Measurements from ENCODE around the gene SMIM24. TPM values are rescaled to one million over a fixed set of nuclear protein-coding genes. Genes with fewer than 3 reads are reported as not detected.
"Not testable (repeated sequence)": the region's sequence is repeated elsewhere in the genome, so short reads cannot be mapped to it uniquely, and the experiment has no call there.

The SMIM24 gene
- not detected for total RNA-seq
- long read RNA-seq, result 0 reads

- intact Hi-C loops (cut with DNase I), result no loop called here
- no peak for DNase-seq (ENCODE audit: missing footprints)
- no peak for ATAC-seq
Observed at GRCh38 chr19:3480383-3481091, at the start of gene SMIM24. Gene SMIM24, minus strand, starts transcription at chr19:3480525. Its CDS starts 62 bp downstream, at chr19:3480463.

GRCh38 chr19:3529299-3529698 is 49.0 kb upstream of the SMIM24 start:
- DNase-seq (ENCODE audit: missing footprints); intact Hi-C loops (cut with DNase I); ATAC-seq: not testable (repeated sequence)

- no peak for DNase-seq (ENCODE audit: missing footprints)
- no peak for ATAC-seq
- intact Hi-C loops (cut with DNase I), result no loop called here
Observed at GRCh38 chr19:3528539-3529211, 48.4 kb upstream of the SMIM24 start.

- ATAC-seq (no peak), DNase-seq (ENCODE audit: missing footprints) (no peak)
- intact Hi-C loops (cut with DNase I), result no loop called here
Observed at GRCh38 chr19:3528080-3528479, 47.8 kb upstream of the SMIM24 start.

- ATAC-seq (no peak), DNase-seq (ENCODE audit: missing footprints) (no peak)
Observed at GRCh38 chr19:3527238-3527910, 47.0 kb upstream of the SMIM24 start.

GRCh38 chr19:3526507-3527237 is 46.3 kb upstream of the SMIM24 start:
- intact Hi-C loops (cut with DNase I), result no loop called here
- DNase-seq (ENCODE audit: missing footprints) (no peak), ATAC-seq (no peak)

More at GRCh38 chr19:3527238-3527910, 47.0 kb upstream of the SMIM24 start:
- intact Hi-C loops (cut with DNase I), result no loop called here

- intact Hi-C loops (cut with DNase I), result no loop called here
- no peak for DNase-seq (ENCODE audit: missing footprints)
- no peak for ATAC-seq
Observed at GRCh38 chr19:3524904-3525451, 44.7 kb upstream of the SMIM24 start.

- ATAC-seq, result no peak
- intact Hi-C loops (cut with DNase I), result no loop called here
- DNase-seq (ENCODE audit: missing footprints), result no peak
Observed at GRCh38 chr19:3524078-3524842, 43.9 kb upstream of the SMIM24 start.

GRCh38 chr19:3523361-3524077 is 43.2 kb upstream of the SMIM24 start:
- intact Hi-C loops (cut with DNase I), result no loop called here
- ATAC-seq, result no peak

GRCh38 chr19:3522421-3523360 is 42.4 kb upstream of the SMIM24 start:
- intact Hi-C loops (cut with DNase I), result no loop called here
- ATAC-seq, result no peak
- no peak for DNase-seq (ENCODE audit: missing footprints)

More at GRCh38 chr19:3523361-3524077, 43.2 kb upstream of the SMIM24 start:
- no peak for DNase-seq (ENCODE audit: missing footprints)

GRCh38 chr19:3521104-3521445 is 40.8 kb upstream of the SMIM24 start:
- intact Hi-C loops (cut with DNase I), result no loop called here
- no peak for ATAC-seq
- no peak for DNase-seq (ENCODE audit: missing footprints)

- intact Hi-C loops (cut with DNase I), result no loop called here
- DNase-seq (ENCODE audit: missing footprints) (no peak), ATAC-seq (no peak)
Observed at GRCh38 chr19:3520166-3521103, 40.1 kb upstream of the SMIM24 start.

GRCh38 chr19:3519126-3519525 is 38.8 kb upstream of the SMIM24 start:
- ATAC-seq, result no peak

GRCh38 chr19:3518659-3519058 is 38.3 kb upstream of the SMIM24 start:
- no peak for ATAC-seq
- intact Hi-C loops (cut with DNase I), result no loop called here
- DNase-seq (ENCODE audit: missing footprints), result no peak

More at GRCh38 chr19:3519126-3519525, 38.8 kb upstream of the SMIM24 start:
- intact Hi-C loops (cut with DNase I), result no loop called here
- DNase-seq (ENCODE audit: missing footprints), result no peak

- intact Hi-C loops (cut with DNase I), result no loop called here
- DNase-seq (ENCODE audit: missing footprints) (no peak), ATAC-seq (no peak)
Observed at GRCh38 chr19:3518255-3518654, 37.9 kb upstream of the SMIM24 start.

- ATAC-seq (no peak), DNase-seq (ENCODE audit: missing footprints) (no peak)
- intact Hi-C loops (cut with DNase I), result no loop called here
Observed at GRCh38 chr19:3517638-3518037, 37.3 kb upstream of the SMIM24 start.
